GM18508 (cell line): ENCODE measurements around the gene MOB1A.
"Not testable (repeated sequence)": the region's sequence is repeated elsewhere in the genome, so short reads cannot be mapped to it uniquely, and the experiment has no call there.

ENCODE experiments used
- ATAC-seq: cut with Tn5 transposase; IDR thresholded peaks from one replicate; pipeline ENCODE4 v1.9.1; 2021; ENCODE audit warnings: moderate number of reproducible peaks; ENCODE audit not compliant: insufficient read depth, unreplicated experiment

MOB1A gene

GRCh38 chr2:74178211-74179062 lies at the start of gene MOB1A:
Gene MOB1A, minus strand, starts transcription at chr2:74178879. Its CDS starts 205 bp downstream, at chr2:74178674.
- peak; percentile 57 for ATAC-seq

DNA sequence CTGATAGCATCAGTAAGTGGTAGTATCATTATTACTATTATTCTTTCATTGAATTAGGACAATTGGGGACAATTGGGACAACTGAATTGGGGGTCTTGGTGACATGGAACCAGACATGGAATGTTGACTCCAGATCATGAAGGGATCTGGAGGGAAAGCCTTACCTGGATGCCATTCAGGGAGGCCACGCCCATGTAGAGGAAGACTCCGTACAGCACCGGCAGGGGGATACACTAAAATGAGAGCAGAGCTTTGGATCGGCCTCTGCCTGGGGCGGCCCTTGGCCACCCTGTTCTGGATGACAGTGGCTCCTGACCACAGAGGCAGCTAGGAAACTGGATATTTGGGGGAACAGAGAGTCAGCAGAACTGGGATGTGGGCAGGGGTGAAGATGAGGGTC lies 49.0 kb upstream of the MOB1A start:
- no peak for ATAC-seq

- no peak for ATAC-seq
These were observed 48.1 kb upstream of the MOB1A start for GRCh38 chr2:74226648-74227213.

DNA sequence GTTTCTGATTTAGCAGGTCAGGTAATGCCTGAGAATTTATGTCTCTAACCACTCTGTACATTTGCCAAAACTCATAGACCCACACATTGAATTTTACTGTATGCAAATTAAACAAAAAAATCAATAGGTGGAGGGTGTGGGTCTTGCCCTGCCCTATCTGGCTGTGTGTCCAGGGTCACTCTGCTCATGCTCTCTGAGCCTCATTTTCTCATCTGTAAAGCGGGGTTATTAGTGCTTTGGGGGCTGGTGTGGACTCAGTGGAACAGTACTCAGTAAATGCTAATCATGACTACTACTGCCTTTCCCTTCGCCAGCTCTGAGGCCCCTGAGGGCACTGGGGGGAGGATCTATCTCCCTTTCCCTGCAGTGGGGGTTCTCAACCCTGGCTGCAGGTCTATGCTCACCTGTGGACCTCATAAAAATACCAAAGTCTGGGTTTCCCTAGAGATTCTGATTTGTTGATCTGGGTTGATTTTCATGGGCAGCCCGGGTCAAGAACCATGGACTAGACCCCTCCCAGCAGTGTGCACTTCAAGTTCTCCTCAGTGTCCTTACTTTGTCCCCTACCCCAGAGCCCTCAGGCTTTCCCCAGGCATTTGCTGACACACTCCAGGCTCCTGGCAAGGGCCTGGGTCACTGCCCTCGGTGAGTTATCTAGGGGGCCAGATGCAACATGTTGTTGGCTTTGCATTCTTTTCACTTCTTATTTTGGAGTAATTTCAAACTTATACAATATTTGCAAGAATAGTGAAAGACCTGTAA lies 47.2 kb upstream of the MOB1A start:
- no peak for ATAC-seq

GRCh38 chr2:74223941-74224770 lies 45.5 kb upstream of the MOB1A start:
- no peak for ATAC-seq

- no peak for ATAC-seq
These were observed 43.6 kb upstream of the MOB1A start for GRCh38 chr2:74222300-74222650.

GRCh38 chr2:74221604-74222299 lies 43.1 kb upstream of the MOB1A start:
- no peak for ATAC-seq

- no peak for ATAC-seq
These were observed 42.4 kb upstream of the MOB1A start for GRCh38 chr2:74221091-74221490.

GRCh38 chr2:74219846-74220486 lies 41.3 kb upstream of the MOB1A start:
- no peak for ATAC-seq

GRCh38 chr2:74216642-74217041 lies 38.0 kb upstream of the MOB1A start:
- no peak for ATAC-seq

DNA sequence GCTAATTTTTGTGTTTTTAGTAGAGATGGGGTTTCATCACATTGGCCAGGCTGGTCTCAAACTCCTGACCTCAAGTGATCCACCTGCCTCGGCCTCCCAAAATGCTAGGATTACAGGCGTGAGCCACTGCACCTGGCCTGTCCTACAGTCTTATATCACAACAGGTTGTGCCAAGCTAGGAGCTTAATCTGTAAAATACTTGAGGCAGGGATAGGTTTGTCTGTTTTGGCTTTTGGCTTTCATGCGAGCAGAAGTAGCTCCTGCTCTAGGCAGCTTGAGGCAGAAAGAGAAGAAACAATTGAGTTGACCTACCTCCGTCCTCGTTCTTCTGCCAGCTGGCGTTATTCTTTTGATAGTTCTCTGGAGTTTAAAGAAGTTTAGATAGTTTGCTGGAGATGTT lies 37.1 kb upstream of the MOB1A start:
- not testable (repeated sequence) for ATAC-seq

GRCh38 chr2:74212702-74213410 lies 34.2 kb upstream of the MOB1A start:
- no peak for ATAC-seq

DNA sequence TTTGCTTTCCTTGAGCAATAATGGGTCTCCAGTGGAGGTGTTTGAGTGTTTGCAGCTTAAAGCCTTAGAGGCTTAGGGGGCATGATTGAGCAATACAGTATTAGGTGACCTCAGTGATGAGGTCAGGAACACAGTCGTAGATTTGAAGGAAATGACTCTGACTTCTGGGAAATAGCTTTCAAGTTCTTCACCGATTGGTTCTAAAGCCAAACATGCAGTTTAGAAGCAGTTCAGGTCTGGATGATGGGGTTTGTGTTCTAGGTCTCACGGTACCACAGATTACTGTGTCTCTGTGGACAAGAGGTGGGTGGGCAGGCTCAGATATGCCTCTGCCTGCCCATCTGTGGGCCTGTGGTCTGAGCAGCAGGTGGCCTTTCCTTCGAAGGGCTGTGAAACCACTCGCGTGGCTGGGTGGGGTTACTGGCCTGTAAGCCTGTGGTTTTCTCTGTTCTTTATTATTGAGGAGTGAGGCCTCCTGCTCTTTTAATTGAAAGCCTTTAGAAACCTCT lies 27.6 kb upstream of the MOB1A start:
- peak; percentile 66 for ATAC-seq

DNA sequence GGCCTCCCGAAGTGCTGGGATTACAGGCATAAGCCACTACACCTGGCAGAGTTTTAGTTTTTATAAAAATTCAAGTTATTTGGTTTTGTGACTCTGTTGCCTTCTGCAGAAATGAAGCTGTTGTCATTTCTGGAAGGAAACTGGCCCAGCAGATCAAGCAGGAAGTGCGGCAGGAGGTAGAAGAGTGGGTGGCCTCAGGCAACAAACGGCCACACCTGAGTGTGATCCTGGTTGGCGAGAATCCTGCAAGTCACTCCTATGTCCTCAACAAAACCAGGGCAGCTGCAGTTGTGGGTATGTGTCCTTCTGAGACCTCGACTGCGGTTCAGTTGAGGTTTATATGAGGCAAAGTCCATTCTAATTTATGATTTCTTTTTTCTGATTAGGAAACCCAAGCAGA lies 26.9 kb upstream of the MOB1A start:
- no peak for ATAC-seq

DNA sequence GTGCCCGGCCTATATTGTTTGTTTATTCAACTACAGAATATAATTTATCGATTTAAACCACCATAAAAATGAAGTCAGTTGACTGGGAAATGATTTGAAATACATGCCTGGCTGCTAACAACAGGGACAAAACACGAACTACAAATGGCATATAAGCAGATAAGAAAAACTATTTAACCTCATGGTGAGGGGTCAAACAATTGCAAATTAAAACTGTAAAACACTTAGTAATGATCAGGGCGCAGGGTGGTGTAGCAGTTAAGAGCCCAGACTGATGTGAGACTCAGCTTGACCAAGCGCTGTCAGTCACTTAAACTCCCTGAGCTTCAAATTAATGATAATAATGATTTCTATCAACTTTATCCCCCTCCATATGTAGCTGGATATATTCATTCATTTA lies 26.4 kb upstream of the MOB1A start:
- no peak for ATAC-seq

GRCh38 chr2:74204436-74204835 lies 25.8 kb upstream of the MOB1A start:
- no peak for ATAC-seq

- ATAC-seq, result no peak
These were observed 22.9 kb upstream of the MOB1A start for GRCh38 chr2:74201596-74201995.

DNA sequence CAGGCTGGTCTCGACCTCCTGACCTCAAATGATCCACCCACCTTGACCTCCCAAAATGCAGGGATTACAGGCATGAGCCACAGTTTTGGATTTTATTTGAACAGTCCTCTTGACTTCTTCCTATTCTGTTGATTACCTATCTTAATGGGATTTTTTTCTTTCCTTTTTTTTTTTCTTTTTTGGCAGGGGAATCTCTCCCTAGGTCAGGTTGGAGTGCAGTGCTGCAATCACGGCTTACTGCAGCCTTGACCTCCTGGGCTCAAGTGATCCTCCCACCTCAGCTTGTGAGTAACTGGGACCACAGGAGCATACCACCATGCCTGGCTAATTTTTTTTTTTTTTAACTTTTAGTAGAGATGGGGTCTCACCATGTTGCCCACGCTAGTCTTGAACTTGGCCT lies 22.5 kb upstream of the MOB1A start:
- no peak for ATAC-seq

DNA sequence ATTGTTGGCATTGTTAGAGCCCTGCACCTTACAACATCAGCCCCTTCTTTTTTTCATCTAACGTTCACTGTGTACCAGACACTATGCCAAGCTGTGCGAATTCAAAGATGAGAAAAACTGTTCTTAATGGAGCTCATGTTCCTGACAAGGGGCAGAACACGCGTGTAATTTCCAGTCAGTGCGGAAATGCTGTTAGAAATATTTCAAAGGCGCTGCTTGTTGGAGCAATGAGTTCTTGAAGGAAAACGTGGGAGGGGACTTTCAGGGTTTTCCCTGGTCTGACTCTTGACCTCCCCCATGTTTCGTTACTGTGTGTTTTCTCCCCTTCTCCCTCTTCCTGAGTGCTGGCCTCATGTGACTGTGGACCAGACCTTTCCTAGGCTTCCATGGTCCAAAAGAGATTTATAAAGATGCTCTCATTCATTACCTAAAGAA lies 21.2 kb upstream of the MOB1A start:
- ATAC-seq, result no peak
